22Rv1 (cell line): Measurements from ENCODE around the gene ASPN.

Experiments
- CTCF ChIP-seq: fragments of 450-650 bp; IDR thresholded peaks from 2 replicates; pipeline ENCODE4 v1.5.1; 2017; ENCODE audit warnings: mild to moderate bottlenecking
- ZFX ChIP-seq: fragments of 450-650 bp; IDR thresholded peaks from 2 replicates; pipeline ENCODE4 v1.6.1; 2017; ENCODE audit warnings: antibody characterized with exemption, borderline replicate concordance

- TF ChIP-seq CTCF (no peak), ZFX (no peak)
Observed at GRCh38 chr9:92457576-92457975, 24.7 kb downstream of the ASPN start.
